ENCODE results near the gene CSAD. TPM values are rescaled to one million over a fixed set of nuclear protein-coding genes. Genes with fewer than 3 reads are reported as not detected.

CSAD gene
- total and polyA plus RNA-seq, 10 donors, result 17.9 to 73.0 (median 36.3) TPM

DNA sequence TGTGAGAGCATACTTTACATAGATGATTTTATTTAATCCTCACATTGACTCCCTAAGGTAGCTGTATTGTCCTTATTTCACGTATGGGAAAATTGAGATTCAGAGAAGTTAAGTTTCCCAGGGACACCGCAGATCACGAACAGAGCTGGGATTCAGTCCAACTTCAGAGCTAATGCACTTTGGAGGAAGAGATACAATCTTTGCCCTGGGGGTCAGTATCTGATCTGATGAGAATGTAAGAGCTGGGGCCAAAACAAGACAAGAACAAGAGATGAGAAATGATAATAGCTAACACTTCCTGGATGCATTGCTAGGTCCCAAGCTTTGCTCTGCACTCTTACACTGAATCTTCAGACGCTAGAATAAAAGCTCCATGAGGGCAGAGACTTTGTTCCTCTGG, 6.0 kb upstream of the CSAD start:
- no peak overlapping the region for H3K27ac ChIP-seq
- no peak for DNase-seq
- no peak overlapping the region for H3K4me3 ChIP-seq
- H3K27me3 ChIP-seq (replicated peaks in 1 of 7), result no peaks in the 10 kb centered on the region
- intact Hi-C loops (cut with DNase I; ENCODE audit: low total_unique reads), result no loop called here
- no peaks in the 10 kb centered on the region for H3K9me3 ChIP-seq
- H3K36me3 ChIP-seq, result peaks cover 0 to 99% (median 74%) of the 10 kb centered on the region in 6 donors
- 88 to 97% (median 93%) methylated on average over 4 of the region's 4 CpGs for WGBS, 5 donors
- no peak for TF ChIP-seq POLR2A (IDR thresholded peaks at IDR 0.05)
- TF ChIP-seq, protein P1, sequence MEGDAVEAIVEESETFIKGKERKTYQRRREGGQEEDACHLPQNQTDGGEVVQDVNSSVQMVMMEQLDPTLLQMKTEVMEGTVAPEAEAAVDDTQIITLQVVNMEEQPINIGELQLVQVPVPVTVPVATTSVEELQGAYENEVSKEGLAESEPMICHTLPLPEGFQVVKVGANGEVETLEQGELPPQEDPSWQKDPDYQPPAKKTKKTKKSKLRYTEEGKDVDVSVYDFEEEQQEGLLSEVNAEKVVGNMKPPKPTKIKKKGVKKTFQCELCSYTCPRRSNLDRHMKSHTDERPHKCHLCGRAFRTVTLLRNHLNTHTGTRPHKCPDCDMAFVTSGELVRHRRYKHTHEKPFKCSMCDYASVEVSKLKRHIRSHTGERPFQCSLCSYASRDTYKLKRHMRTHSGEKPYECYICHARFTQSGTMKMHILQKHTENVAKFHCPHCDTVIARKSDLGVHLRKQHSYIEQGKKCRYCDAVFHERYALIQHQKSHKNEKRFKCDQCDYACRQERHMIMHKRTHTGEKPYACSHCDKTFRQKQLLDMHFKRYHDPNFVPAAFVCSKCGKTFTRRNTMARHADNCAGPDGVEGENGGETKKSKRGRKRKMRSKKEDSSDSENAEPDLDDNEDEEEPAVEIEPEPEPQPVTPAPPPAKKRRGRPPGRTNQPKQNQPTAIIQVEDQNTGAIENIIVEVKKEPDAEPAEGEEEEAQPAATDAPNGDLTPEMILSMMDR (IDR thresholded peaks at IDR 0.05 in 8 of 11, conservative IDR thresholded peaks at IDR 0.05 in 3 of 11), result no peak
- H3K4me1 ChIP-seq, result peaks cover 17 to 74% (median 41%) of the 10 kb centered on the region in 6 donors

DNA sequence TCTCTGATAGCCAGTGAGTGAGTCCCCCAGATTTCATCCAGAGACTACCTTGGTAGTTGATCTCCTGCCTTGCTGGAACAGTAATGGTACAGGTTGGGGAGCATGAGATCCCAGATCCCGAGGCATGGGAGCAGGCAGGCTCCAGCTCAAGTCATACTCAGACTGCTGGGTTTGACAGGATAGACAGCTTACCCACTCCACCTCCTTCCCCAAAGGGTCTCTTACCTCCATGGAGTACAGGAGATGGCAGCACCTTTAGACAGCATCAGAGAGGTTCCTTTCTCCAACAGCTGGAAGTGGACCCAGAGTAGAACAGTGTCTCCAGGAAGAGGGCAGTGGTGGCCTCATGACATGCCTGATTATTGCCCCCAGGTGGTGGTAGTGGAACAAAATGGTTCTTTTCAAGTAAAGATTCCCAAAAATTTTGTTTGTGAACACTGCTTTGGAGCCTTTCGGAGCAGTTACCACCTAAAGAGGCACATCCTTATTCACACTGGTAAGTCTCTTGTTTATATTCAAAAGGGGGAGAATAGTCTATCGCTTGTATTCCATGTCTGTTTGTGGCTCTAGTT, 4.9 kb upstream of the CSAD start:
- Histone ChIP-seq H3K27ac (peak overlapping the region in 1 of 8 donors; percentile 21), H3K27me3 (replicated peaks in 1 of 7) (no peaks in the 10 kb centered on the region), H3K9me3 (no peaks in the 10 kb centered on the region), H3K36me3 (peaks cover 0 to 90% (median 66%) of the 10 kb centered on the region in 6 donors), H3K4me1 (peaks cover 24 to 76% (median 49%) of the 10 kb centered on the region in 6 donors), H3K4me3 (no peak overlapping the region)
- WGBS, 5 donors, result 95 to 99% (median 98%) methylated on average over 3 of the region's 3 CpGs
- TF ChIP-seq POLR2A (IDR thresholded peaks at IDR 0.05) (no peak), POLR2AphosphoS5 (IDR thresholded peaks at IDR 0.05) (no peak)
- TF ChIP-seq, protein P1 (IDR thresholded peaks at IDR 0.05 in 8 of 11, conservative IDR thresholded peaks at IDR 0.05 in 3 of 11), result no peak
- DNase-seq, result no peak
- intact Hi-C loops (cut with DNase I; ENCODE audit: low total_unique reads), result no loop called here

GRCh38 chr12:53184828-53185227, 4.1 kb upstream of the CSAD start:
- WGBS, 5 donors, result 91 to 97% (median 96%) methylated on average over 3 to 6 of the region's 6 CpGs
- DNase-seq, result no peak
- Histone ChIP-seq H3K36me3 (peaks cover 0 to 82% (median 66%) of the 10 kb centered on the region in 6 donors), H3K9me3 (no peaks in the 10 kb centered on the region), H3K27ac (no peak overlapping the region), H3K4me3 (no peak overlapping the region), H3K27me3 (replicated peaks in 1 of 7) (no peaks in the 10 kb centered on the region), H3K4me1 (peaks cover 24 to 70% (median 43%) of the 10 kb centered on the region in 6 donors)
- intact Hi-C loops (cut with DNase I; ENCODE audit: low total_unique reads), result no loop called here
- TF ChIP-seq POLR2AphosphoS5 (IDR thresholded peaks at IDR 0.05) (peak in 2 of 3 donors; percentile 31 to 45), POLR2A (IDR thresholded peaks at IDR 0.05) (no peak)
- TF ChIP-seq, protein P1 (IDR thresholded peaks at IDR 0.05 in 8 of 11, conservative IDR thresholded peaks at IDR 0.05 in 3 of 11), result no peak

DNA sequence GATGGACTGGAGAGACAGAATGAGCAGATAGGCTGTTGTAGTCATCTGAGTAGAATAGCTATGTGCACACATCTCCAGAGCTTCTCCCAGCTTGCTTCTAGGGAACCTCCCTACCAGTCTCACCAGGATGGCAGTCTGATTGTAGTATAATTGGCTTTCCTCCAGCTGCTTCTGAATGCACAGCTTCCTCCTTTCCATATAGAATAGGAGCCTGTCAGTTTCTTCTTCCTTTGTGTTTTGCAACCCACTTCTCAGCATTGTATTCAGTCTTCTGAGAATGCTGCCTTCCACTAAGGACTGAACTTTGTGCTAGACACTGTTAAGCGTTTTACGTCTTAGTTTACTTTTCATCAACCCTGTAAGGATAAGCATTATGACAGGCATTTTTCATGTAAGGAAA, 2.2 kb upstream of the CSAD start:
- no peak for DNase-seq
- Histone ChIP-seq H3K27ac (peak overlapping the region in 3 of 8 donors; percentile 11 to 95 (median 21)), H3K4me3 (peak overlapping the region in 3 of 8 donors; percentile 6 to 79 (median 6)), H3K27me3 (replicated peaks in 1 of 7) (no peaks in the 10 kb centered on the region), H3K4me1 (peaks cover 27 to 67% (median 50%) of the 10 kb centered on the region in 6 donors), H3K9me3 (no peaks in the 10 kb centered on the region), H3K36me3 (peaks cover 0 to 64% (median 55%) of the 10 kb centered on the region in 6 donors)
- intact Hi-C loops (cut with DNase I; ENCODE audit: low total_unique reads), result no loop called here
- TF ChIP-seq POLR2A (IDR thresholded peaks at IDR 0.05), result no peak
- TF ChIP-seq, protein P1 (IDR thresholded peaks at IDR 0.05 in 8 of 11, conservative IDR thresholded peaks at IDR 0.05 in 3 of 11), result no peak
- no peak for TF ChIP-seq POLR2AphosphoS5 (IDR thresholded peaks at IDR 0.05)
- WGBS, 5 donors, result 38 to 67% (median 57%) methylated on average over 2 of the region's 2 CpGs
